Right lobe of liver (tissue), 6 donors: ENCODE measurements around the gene DLX3. TPM values are rescaled to one million over a fixed set of nuclear protein-coding genes. Genes with fewer than 3 reads are reported as not detected.

Experiments
- ATAC-seq, 4 donors: fragments of 200-7000 bp; cut with Tn5 transposase; one replicate each; pipeline ENCODE4 v1.9.1; 2020; ENCODE audit warnings: mild to moderate bottlenecking in 4 of 4, moderate library complexity in 4 of 4
- DNase-seq, 3 donors: peaks; one replicate each; pipeline ENCODE4 v3.0.0-alpha.2; 2020
- H3K27ac ChIP-seq, 3 donors: fragments of 200-600 bp; one replicate each; pipeline ENCODE4 v1.8.0; 2022
- H3K27me3 ChIP-seq, 2 donors: fragments of 200-600 bp; one replicate each; pipeline ENCODE4 v1.8.0; 2022
- H3K36me3 ChIP-seq, 4 donors: fragments of 200-600 bp; sonication (generic) in 1 of 4; one replicate each; pipeline versions ENCODE4 v1.5.1 to v1.8.0; 2017 to 2022; ENCODE audit warnings: control low read depth in 1 of 4
- H3K4me1 ChIP-seq, 4 donors: fragments of 200-600 bp; sonication (generic) in 1 of 4; one replicate each; pipeline versions ENCODE4 v1.5.1 to v1.8.0; 2017 to 2022; ENCODE audit warnings: control low read depth in 1 of 4
- H3K4me3 ChIP-seq, 3 donors: fragments of 200-600 bp; one replicate each; pipeline ENCODE4 v1.8.0; 2022
- H3K9me3 ChIP-seq, 4 donors: fragments of 200-600 bp; sonication (generic) in 1 of 4; one replicate each; pipeline versions ENCODE4 v1.5.1 to v1.8.0; 2017 to 2022; ENCODE audit warnings: control low read depth in 1 of 4
- CTCF ChIP-seq, 4 donors: fragments of 200-600 bp in 3 of 4; fragments of 450-650 bp in 1 of 4; IDR thresholded peaks; one replicate each; pipeline versions ENCODE4 v1.5.1 to v1.8.0; 2016 to 2022; ENCODE audit warnings: antibody characterized with exemption in 4 of 4, mild to moderate bottlenecking in 2 of 4
- POLR2A ChIP-seq: fragments of 450-650 bp; IDR thresholded peaks from one replicate; pipeline ENCODE4 v1.6.1; 2017; ENCODE audit warnings: antibody characterized with exemption, mild to moderate bottlenecking
- WGBS: methylation state at CpG from one replicate; pipeline ENCODE4 v1.1.6; 2018; ENCODE audit warnings: low coverage, low lambda C conversion rate; ENCODE audit not compliant: insufficient coverage; ENCODE audit errors: missing lambda C conversion rate; 5-methylcytosine and 5-hydroxymethylcytosine counted together
- intact Hi-C, 2 donors: fragments of 100-400 bp; cut with DNase I; formaldehyde crosslinking; loops; one replicate each; pipeline versions ENCODE4 v1.11.2 to v1.14.1; 2022
- total RNA-seq, 6 experiments: library from RNA; depleted of rRNA in 2 of 6; stranded (reverse); fragments of >200 nt in 2 of 6; fragmentation: NEBNext Ultra II Directional in 3 of 6; extraction: Animal tissue kit (Norgen Biotek cat#: 25700) in 3 of 6; gene quantifications; one replicate each; pipeline versions ENCODE4 v1.1.0 to v1.2.4, GENCODE V29; 2016 to 2023
- donor health status: DM: no; HTN: yes; CAD: no.
- donor health status: DM: no; HTN: no; CAD: no.
- donor health status: DM: no; HTN: no; CAD: no.
- donor health status: DM: no; HTN: yes; CAD: no.
- donor health status: DM: no; HTN: yes; CAD: no.

The DLX3 gene
- total RNA-seq, 6 experiments from 2014 or later, result not detected

- 100% methylated on average over 1 of the region's 5 CpGs for whole genome bisulfite sequencing
- Histone ChIP-seq H3K9me3 (no peaks in the 10 kb centered on the region), H3K27ac (no peak overlapping the region), H3K4me1 (no peaks in the 10 kb centered on the region), H3K27me3 (no peaks in the 10 kb centered on the region), H3K36me3 (no peaks in the 10 kb centered on the region), H3K4me3 (no peak overlapping the region)
- DNase-seq (no peak), ATAC-seq (no peak)
- no peak for TF ChIP-seq CTCF (IDR thresholded peaks at IDR 0.05)
- intact Hi-C loops, result no loop called here
Measured at GRCh38 chr17:50035421-50035879, 40.4 kb upstream of the DLX3 start.

- ATAC-seq (no peak), DNase-seq (no peak)
- no peak overlapping the region for H3K4me3 ChIP-seq
- no peaks in the 10 kb centered on the region for H3K4me1 ChIP-seq
- no peaks in the 10 kb centered on the region for H3K36me3 ChIP-seq
- 46% methylated on average over 4 of the region's 16 CpGs for WGBS
- intact Hi-C loops, result no loop called here
- H3K27ac ChIP-seq, result no peak overlapping the region
- TF ChIP-seq POLR2A (no peak), CTCF (IDR thresholded peaks at IDR 0.05) (no peak)
- no peaks in the 10 kb centered on the region for H3K9me3 ChIP-seq
- H3K27me3 ChIP-seq, result no peaks in the 10 kb centered on the region
Measured at GRCh38 chr17:50034498-50035364, 39.7 kb upstream of the DLX3 start.

- TF ChIP-seq POLR2A, result no peak
- TF ChIP-seq CTCF (IDR thresholded peaks at IDR 0.05), result no peak
- no peak overlapping the region for H3K4me3 ChIP-seq
- H3K9me3 ChIP-seq, result no peaks in the 10 kb centered on the region
- no peak overlapping the region for H3K27ac ChIP-seq
- intact Hi-C loops, result no loop called here
- no peak for DNase-seq
- ATAC-seq, result no peak
- WGBS, result 42% methylated on average over 4 of the region's 6 CpGs
- no peaks in the 10 kb centered on the region for H3K36me3 ChIP-seq
- no peaks in the 10 kb centered on the region for H3K4me1 ChIP-seq
- peaks cover 0 to 8% of the 10 kb centered on the region in 2 donors for H3K27me3 ChIP-seq
Measured at GRCh38 chr17:50033316-50033715, 38.3 kb upstream of the DLX3 start.

GRCh38 chr17:50029185-50029584, 34.2 kb upstream of the DLX3 start:
- Histone ChIP-seq H3K9me3 (no peaks in the 10 kb centered on the region), H3K4me1 (no peaks in the 10 kb centered on the region), H3K27ac (no peak overlapping the region), H3K4me3 (no peak overlapping the region), H3K36me3 (no peaks in the 10 kb centered on the region), H3K27me3 (peaks cover 0 to 8% of the 10 kb centered on the region in 2 donors)
- ATAC-seq (no peak), DNase-seq (no peak)
- TF ChIP-seq CTCF (IDR thresholded peaks at IDR 0.05), result no peak
- TF ChIP-seq POLR2A, result no peak
- 37% methylated on average over 4 of the region's 7 CpGs for WGBS
- intact Hi-C loops, result loop anchor here (5.0 to 10.0 kb wide), 3 partner anchors 46 to 63 kb away; no protein-coding TSS in a partner anchor
